ENCODE results near the gene TFDP1. TPM values are rescaled to one million over a fixed set of nuclear protein-coding genes. Genes with fewer than 3 reads are reported as not detected.

The TFDP1 gene
- total RNA-seq, 1 donor from 2014 or later = 108 TPM

GRCh38 chr13:113638806-113639205 is 54.3 kb downstream of the TFDP1 start:
- Mint-ChIP-seq H3K27ac (ENCODE audit: unreplicated experiment) (no peak overlapping the region), H3K27me3 (ENCODE audit: low read depth) (no peaks in the 10 kb centered on the region), H3K9me3 (no peaks in the 10 kb centered on the region), H3K4me1 (no peaks in the 10 kb centered on the region), H3K36me3 (ENCODE audit: low read depth) (peaks cover 56% of the 10 kb centered on the region), H3K4me3 (peak overlapping the region; percentile 8)
- no peak for TF ChIP-seq CTCF (conservative IDR thresholded peaks at IDR 0.05)
- DNase-seq (ENCODE audit: low read depth, low spot score) = no peak

- H3K9me3 Mint-ChIP-seq = no peaks in the 10 kb centered on the region
- H3K27ac Mint-ChIP-seq (ENCODE audit: unreplicated experiment) = no peak overlapping the region
- no peak for TF ChIP-seq CTCF (conservative IDR thresholded peaks at IDR 0.05)
- no peaks in the 10 kb centered on the region for H3K27me3 Mint-ChIP-seq (ENCODE audit: low read depth)
- no peaks in the 10 kb centered on the region for H3K4me1 Mint-ChIP-seq
- H3K36me3 Mint-ChIP-seq (ENCODE audit: low read depth) = peaks cover 51% of the 10 kb centered on the region
- H3K4me3 Mint-ChIP-seq = no peak overlapping the region
- DNase-seq (ENCODE audit: low read depth, low spot score) = no peak
These were observed 55.2 kb downstream of the TFDP1 start for GRCh38 chr13:113639616-113640262.

GRCh38 chr13:113641426-113641825 is 56.9 kb downstream of the TFDP1 start:
- H3K36me3 Mint-ChIP-seq (ENCODE audit: low read depth) = peaks cover 57% of the 10 kb centered on the region
- no peaks in the 10 kb centered on the region for H3K4me1 Mint-ChIP-seq
- H3K9me3 Mint-ChIP-seq = no peaks in the 10 kb centered on the region
- no peaks in the 10 kb centered on the region for H3K27me3 Mint-ChIP-seq (ENCODE audit: low read depth)
- H3K27ac Mint-ChIP-seq (ENCODE audit: unreplicated experiment) = no peak overlapping the region
- no peak for TF ChIP-seq CTCF (conservative IDR thresholded peaks at IDR 0.05)
- no peak overlapping the region for H3K4me3 Mint-ChIP-seq
- no peak for DNase-seq (ENCODE audit: low read depth, low spot score)

- Mint-ChIP-seq H3K36me3 (ENCODE audit: low read depth) (peaks cover 56% of the 10 kb centered on the region), H3K9me3 (no peaks in the 10 kb centered on the region), H3K27ac (ENCODE audit: unreplicated experiment) (no peak overlapping the region), H3K27me3 (ENCODE audit: low read depth) (no peaks in the 10 kb centered on the region), H3K4me3 (no peak overlapping the region), H3K4me1 (no peaks in the 10 kb centered on the region)
- no peak for DNase-seq (ENCODE audit: low read depth, low spot score)
- no peak for TF ChIP-seq CTCF (conservative IDR thresholded peaks at IDR 0.05)
These were observed 58.0 kb downstream of the TFDP1 start for GRCh38 chr13:113642563-113642962.

GRCh38 chr13:113643593-113643992 is 59.0 kb downstream of the TFDP1 start:
- Mint-ChIP-seq H3K4me3 (no peak overlapping the region), H3K27me3 (ENCODE audit: low read depth) (no peaks in the 10 kb centered on the region), H3K27ac (ENCODE audit: unreplicated experiment) (no peak overlapping the region), H3K9me3 (no peaks in the 10 kb centered on the region), H3K4me1 (no peaks in the 10 kb centered on the region), H3K36me3 (ENCODE audit: low read depth) (peaks cover 58% of the 10 kb centered on the region)
- no peak for DNase-seq (ENCODE audit: low read depth, low spot score)
- TF ChIP-seq CTCF (conservative IDR thresholded peaks at IDR 0.05) = no peak

Data from neural crest cell (in vitro differentiated cells).